H1 (cell line): ENCODE results near the gene VARS2. TPM values are rescaled to one million over a fixed set of nuclear protein-coding genes. Genes with fewer than 3 reads are reported as not detected.

Experiments
- CTCF ChIA-PET: fragments of 300-600 bp; sonication (Branson Sonifier 250); formaldehyde crosslinking; loops from one replicate; lab custom pipeline; 2021; ENCODE audit not compliant: partially characterized antibody; lab: Charles Lee
- POLR2A ChIA-PET: fragments of 300-600 bp; sonication (Branson Sonifier 250); formaldehyde crosslinking; loops from one replicate; lab custom pipeline; 2021; ENCODE audit warnings: inconsistent platforms; ENCODE audit not compliant: partially characterized antibody; lab: Charles Lee
- DNase-seq, 2 experiments: peaks; one replicate each; pipeline versions ENCODE4 v3.0.0 to v3.0.0-alpha.2; 2010 to 2022; ENCODE audit warnings: low spot score in 2 of 2, low read depth in 1 of 2, mixed read lengths in 1 of 2
- FAIRE-seq: peaks from 2 replicates; lab custom pipeline; 2011; peaks lifted over from hg19 to GRCh38; lab: Jason Lieb, UNC
- H2AFZ ChIP-seq: 2 replicates; pipeline ENCODE4 v1.8.1; 2012; ENCODE audit warnings: low read length, inconsistent platforms
- H2AK5ac ChIP-seq: 2 replicates; pipeline ENCODE4 v1.6.1; 2013; ENCODE audit warnings: low read depth, low read length
- H2BK120ac ChIP-seq: replicated peaks from 2 replicates; pipeline ENCODE3; 2013; ENCODE audit warnings: low read depth, low read length, inconsistent platforms
- H2BK12ac ChIP-seq: 2 replicates; pipeline ENCODE4 v1.6.1; 2013; ENCODE audit warnings: low read depth, low read length
- H2BK15ac ChIP-seq: 2 replicates; pipeline ENCODE4 v1.6.1; 2013; ENCODE audit warnings: low read length
- H2BK20ac ChIP-seq: 2 replicates; pipeline ENCODE4 v1.6.1; 2013; ENCODE audit warnings: low read length
- H2BK5ac ChIP-seq: 2 replicates; pipeline ENCODE4 v1.6.1; 2013; ENCODE audit warnings: low read depth, low read length
- H3K14ac ChIP-seq: 2 replicates; pipeline ENCODE4 v1.6.1; 2013; ENCODE audit warnings: inconsistent platforms; ENCODE audit not compliant: insufficient read length
- H3K18ac ChIP-seq: 2 replicates; pipeline ENCODE4 v1.6.1; 2013; ENCODE audit warnings: low read length; ENCODE audit errors: extremely low read depth
- H3K23ac ChIP-seq: 2 replicates; pipeline ENCODE4 v1.6.1; 2013; ENCODE audit warnings: inconsistent platforms; ENCODE audit not compliant: insufficient read length
- H3K23me2 ChIP-seq: 2 replicates; pipeline ENCODE4 v1.6.1; 2013; ENCODE audit warnings: low read depth, low read length
- H3K27ac ChIP-seq: 2 replicates; pipeline ENCODE4 v1.6.1; 2011; ENCODE audit warnings: low read depth, low read length, inconsistent platforms
- H3K27me3 ChIP-seq, 4 experiments: replicated peaks in 1 of 4; 1 replicate in 1 of 4; 2 replicates in 3 of 4; pipeline versions ENCODE4 v1.6.1 to v1.8.1; 2011 to 2013; ENCODE audit warnings: low read length in 3 of 4, mild to moderate bottlenecking in 3 of 4, inconsistent platforms in 2 of 4, mixed read lengths in 2 of 4, moderate library complexity in 1 of 4; ENCODE audit not compliant: control insufficient read depth in 3 of 4, insufficient read depth in 3 of 4; ENCODE audit errors: extremely low read depth in 1 of 4
- H3K36me3 ChIP-seq, 4 experiments: 2 replicates each; pipeline versions ENCODE4 v1.6.1 to v1.8.1; 2011 to 2013; ENCODE audit warnings: mild to moderate bottlenecking in 4 of 4, low read length in 3 of 4, moderate library complexity in 2 of 4, control low read depth in 1 of 4, inconsistent platforms in 1 of 4; ENCODE audit not compliant: insufficient read depth in 4 of 4, control insufficient read depth in 2 of 4
- H3K4ac ChIP-seq: replicated peaks from 2 replicates; pipeline ENCODE3; 2013; ENCODE audit warnings: low read length, low read depth, mixed read lengths, inconsistent platforms; ENCODE audit not compliant: insufficient read length
- H3K4me1 ChIP-seq, 4 experiments: replicated peaks in 1 of 4; 1 replicate in 1 of 4; 2 replicates in 3 of 4; pipeline versions ENCODE4 v1.6.1 to v1.8.1; 2011 to 2013; ENCODE audit warnings: low read length in 3 of 4, inconsistent platforms in 2 of 4, mixed read lengths in 1 of 4; ENCODE audit not compliant: insufficient read depth in 4 of 4, control insufficient read depth in 3 of 4
- H3K4me2 ChIP-seq, 2 experiments: 2 replicates each; pipeline versions ENCODE4 v1.6.1 to v1.8.1; 2011 to 2013; ENCODE audit warnings: low read depth in 2 of 2, low read length in 2 of 2, control low read depth in 1 of 2, inconsistent platforms in 1 of 2, mild to moderate bottlenecking in 1 of 2; ENCODE audit not compliant: insufficient read depth in 1 of 2
- H3K4me3 ChIP-seq, 4 experiments: fragments of 200-600, 300-600 bp in 1 of 4; sonication (generic), shearing (Covaris generic), sonication (Bioruptor Twin) in 1 of 4; 2 replicates each; pipeline versions ENCODE4 v1.5.1 to v1.8.1; 2011 to 2016; ENCODE audit warnings: low read length in 4 of 4, low read depth in 3 of 4, control low read depth in 2 of 4, inconsistent platforms in 2 of 4, mild to moderate bottlenecking in 2 of 4, mixed read lengths in 1 of 4, moderate library complexity in 1 of 4; ENCODE audit not compliant: insufficient read depth in 2 of 4; ENCODE audit errors: extremely low read depth in 1 of 4
- H3K56ac ChIP-seq: replicated peaks from 2 replicates; pipeline ENCODE3; 2013; ENCODE audit warnings: low read depth, mild to moderate bottlenecking, mixed read lengths, low read length, inconsistent platforms; ENCODE audit not compliant: insufficient read length
- H3K79me1 ChIP-seq: 2 replicates; pipeline ENCODE4 v1.6.1; 2013; ENCODE audit warnings: low read depth, low read length, control low read depth
- H3K79me2 ChIP-seq, 2 experiments: 2 replicates each; pipeline versions ENCODE4 v1.6.1 to v1.8.1; 2012 to 2013; ENCODE audit warnings: low read length in 2 of 2, mild to moderate bottlenecking in 2 of 2, inconsistent platforms in 1 of 2; ENCODE audit not compliant: insufficient read depth in 2 of 2, control insufficient read depth in 1 of 2
- H3K9ac ChIP-seq, 4 experiments: replicated peaks in 1 of 4; 1 replicate in 1 of 4; 2 replicates in 3 of 4; pipeline versions ENCODE4 v1.6.1 to v1.8.1; 2011 to 2013; ENCODE audit warnings: low read depth in 3 of 4, low read length in 3 of 4, control low read depth in 2 of 4, mild to moderate bottlenecking in 2 of 4, moderate library complexity in 2 of 4, inconsistent platforms in 1 of 4; ENCODE audit errors: extremely low read depth in 1 of 4
- H3K9me3 ChIP-seq, 2 experiments: 2 replicates each; pipeline versions ENCODE4 v1.6.1 to v1.8.1; 2012 to 2013; ENCODE audit warnings: mild to moderate bottlenecking in 2 of 2, moderate library complexity in 2 of 2, control low read depth in 1 of 2, inconsistent platforms in 1 of 2, low read depth in 1 of 2, low read length in 1 of 2, mixed read lengths in 1 of 2; ENCODE audit not compliant: insufficient read depth in 2 of 2
- H4K20me1 ChIP-seq, 2 experiments: replicated peaks in 1 of 2; 2 replicates each; pipeline versions ENCODE3 to v1.8.1; 2011 to 2013; ENCODE audit warnings: inconsistent platforms in 2 of 2, low read length in 2 of 2, mild to moderate bottlenecking in 1 of 2; ENCODE audit not compliant: insufficient read depth in 2 of 2, control insufficient read depth in 1 of 2
- H4K5ac ChIP-seq: 2 replicates; pipeline ENCODE4 v1.6.1; 2013; ENCODE audit warnings: low read length, low read depth, mixed read lengths, inconsistent platforms; ENCODE audit not compliant: insufficient read length
- H4K8ac ChIP-seq: 2 replicates; pipeline ENCODE4 v1.8.0; 2013; ENCODE audit warnings: mild to moderate bottlenecking, moderate library complexity, low read length, inconsistent platforms; ENCODE audit not compliant: insufficient read depth; ENCODE audit errors: extremely low read depth
- H4K91ac ChIP-seq: replicated peaks from 2 replicates; pipeline ENCODE3; 2013; ENCODE audit warnings: low read length, mixed read lengths, inconsistent platforms; ENCODE audit not compliant: insufficient read length
- ASH2L ChIP-seq: fragments of 200-600, 300-600 bp; sonication (generic); IDR thresholded peaks from one replicate; pipeline ENCODE4 v1.7.1; 2017; ENCODE audit warnings: low read length
- CBX8 ChIP-seq: fragments of 300-800, 300-1000 bp; sonication (generic); IDR thresholded peaks from 2 replicates; pipeline ENCODE4 v1.7.1; 2016; ENCODE audit warnings: low read depth, low read length, borderline replicate concordance
- EP300 ChIP-seq, 2 experiments: IDR thresholded peaks; 1 replicate in 1 of 2; 2 replicates in 1 of 2; pipeline ENCODE4 v1.6.1; 2011 to 2012; ENCODE audit warnings: low read depth in 2 of 2, low read length in 2 of 2, mild to moderate bottlenecking in 2 of 2, borderline replicate concordance in 1 of 2, inconsistent platforms in 1 of 2, moderate library complexity in 1 of 2
- FOSL1 ChIP-seq: IDR thresholded peaks from 2 replicates; pipeline ENCODE4 v1.6.1; 2011; ENCODE audit warnings: mild to moderate bottlenecking, low read depth, low read length, moderate library complexity; ENCODE audit not compliant: insufficient read depth
- GABPA ChIP-seq: IDR thresholded peaks from 2 replicates; pipeline ENCODE4 v1.6.1; 2011; ENCODE audit warnings: mild to moderate bottlenecking, low read length, moderate library complexity, borderline replicate concordance; ENCODE audit not compliant: insufficient read depth
- KDM1A ChIP-seq: fragments of 200-600, 300-600 bp; sonication (generic); IDR thresholded peaks from 2 replicates; pipeline ENCODE4 v1.7.1; 2016; ENCODE audit warnings: mild to moderate bottlenecking, low read length, borderline replicate concordance
- KDM4A ChIP-seq: IDR thresholded peaks from one replicate; pipeline ENCODE4 v1.7.1; 2012; ENCODE audit warnings: low read depth, mild to moderate bottlenecking, moderate library complexity, low read length, inconsistent platforms; ENCODE audit not compliant: severe bottlenecking
- RAD21 ChIP-seq, 2 experiments: IDR thresholded peaks in 1 of 2; conservative IDR thresholded peaks in 1 of 2; 2 replicates each; pipeline ENCODE4 v1.6.1; 2011; ENCODE audit warnings: low read depth in 2 of 2, low read length in 2 of 2, improper control_type of control experiment in 1 of 2, inconsistent platforms in 1 of 2, mild to moderate bottlenecking in 1 of 2, moderate library complexity in 1 of 2
- SRF ChIP-seq: IDR thresholded peaks from 2 replicates; pipeline ENCODE4 v1.6.1; 2011; ENCODE audit warnings: mild to moderate bottlenecking, low read depth, low read length, moderate library complexity
- YY1 ChIP-seq: IDR thresholded peaks from 2 replicates; pipeline ENCODE4 v1.6.1; 2011; ENCODE audit warnings: low read depth, mild to moderate bottlenecking, low read length
- WGBS, 2 experiments: shearing (Covaris generic) in 1 of 2; methylation state at CpG; one replicate each; pipeline versions ENCODE4 v1.1.6 to v1.1.7; 2013 to 2015; ENCODE audit warnings: low lambda C conversion rate in 2 of 2, mixed read lengths in 2 of 2, inconsistent platforms in 1 of 2, low coverage in 1 of 2, missing lambda C conversion rate in 1 of 2; ENCODE audit not compliant: insufficient replicate concordance in 2 of 2, insufficient coverage in 1 of 2, insufficient read length in 1 of 2; ENCODE audit errors: extremely low coverage in 1 of 2, missing lambda C conversion rate in 1 of 2; 5-methylcytosine and 5-hydroxymethylcytosine counted together
- polyA plus RNA-seq, 7 experiments: library from polyadenylated mRNA; depleted of rRNA in 3 of 7; stranded (reverse) in 5 of 7; unstranded in 2 of 7; fragments of >200 nt in 5 of 7; fragments of 200-250 nt in 2 of 7; gene quantifications; 1 replicate in 5 of 7; 2 replicates in 1 of 7; 4 replicates in 1 of 7; pipeline versions ENCODE4 v1.2.1 to v1.2.3, GENCODE V29; 2011 to 2013; ENCODE audit warnings: missing spikeins in 2 of 7, mixed read lengths in 2 of 7
- total RNA-seq: library from RNA; stranded (reverse); fragmentation: NEBNext Ultra II Directional; extraction: Animal tissue kit (Norgen Biotek cat#: 25700); gene quantifications from 2 replicates; pipeline ENCODE4 v1.2.1, GENCODE V29; 2021

The VARS2 gene
- total and polyA plus RNA-seq, 2 of the 8 experiments (the other 6 are each of a cell fraction or from before 2014, with no cell fraction given) = 26.8 to 47.7 TPM

- H4K8ac ChIP-seq = no peak overlapping the region
- H3K23me2 ChIP-seq = peaks cover 15% of the 10 kb centered on the region
- H2AK5ac ChIP-seq = no peak overlapping the region
- DNase-seq (peak; percentile 70 to 89), FAIRE-seq (no peak)
- no peak overlapping the region for H4K5ac ChIP-seq
- H2AFZ ChIP-seq = no peak overlapping the region
- WGBS, 2 experiments = 39% methylated on average over 15 of the region's 15 CpGs; no CpG with 5 or more reads in 1 of the 2 experiments
- H3K27me3 ChIP-seq = no peaks in the 10 kb centered on the region
- no peaks in the 10 kb centered on the region for H3K79me1 ChIP-seq
- H2BK12ac ChIP-seq = no peak overlapping the region
- H2BK120ac ChIP-seq = no peak overlapping the region
- peaks cover 0 to 9% of the 10 kb centered on the region in 2 experiments; a peak in 1 of 4 replicates for H3K79me2 ChIP-seq
- no peaks in the 10 kb centered on the region for H4K20me1 ChIP-seq
- H3K4me2 ChIP-seq = no peak overlapping the region; a peak in 1 of 4 replicates
- H4K91ac ChIP-seq = no peak overlapping the region
- H3K27ac ChIP-seq = no peak overlapping the region
- H3K4me1 ChIP-seq = peaks cover 7 to 32% (median 21%) of the 10 kb centered on the region in 4 experiments
- H3K56ac ChIP-seq = no peak overlapping the region
- no peak overlapping the region for H3K9ac ChIP-seq
- no peak overlapping the region for H3K23ac ChIP-seq
- no peak overlapping the region for H3K4me3 ChIP-seq
- no peak overlapping the region for H3K14ac ChIP-seq
- H3K36me3 ChIP-seq = no peaks in the 10 kb centered on the region
- H3K9me3 ChIP-seq = peaks cover 4 to 10% of the 10 kb centered on the region in 2 experiments; a peak in 3 of 4 replicates
- H3K4ac ChIP-seq = no peak overlapping the region
- H3K18ac ChIP-seq = peak overlapping the region; percentile 74; the same call in 1 of the 2 replicates
- H2BK15ac ChIP-seq = peak overlapping the region; percentile 72; the same call in 1 of the 2 replicates
- ChIA-PET POLR2A (interaction anchor here (1.2 to 19.5 kb wide), 4 partner anchors 8 to 42 kb away, joined by 3 to 452 read pairs (median 4); no protein-coding TSS in a partner anchor), CTCF (interaction anchor here (0.6 to 29.0 kb wide), 18 partner anchors 10 to 205 kb away, joined by 3 to 610 read pairs (median 4); partner anchors contain the start of gene DHX16)
- peak overlapping the region; percentile 61; the same call in 1 of the 2 replicates for H2BK5ac ChIP-seq
- peak overlapping the region; percentile 87; the same call in 1 of the 2 replicates for H2BK20ac ChIP-seq
- no peak for TF ChIP-seq ASH2L
- TF ChIP-seq RAD21 (IDR thresholded peaks at IDR 0.05 in 1 of 2, conservative IDR thresholded peaks at IDR 0.05 in 1 of 2; ENCODE audit: low read depth in 2 of 2, low read length in 2 of 2) = peak; percentile 98 to 99
- no peak for TF ChIP-seq CBX8
- TF ChIP-seq FOSL1 = no peak
- TF ChIP-seq YY1 = peak; percentile 81; the same call in 1 of the 2 replicates
- TF ChIP-seq GABPA = no peak
- no peak for TF ChIP-seq SRF
- TF ChIP-seq EP300 (IDR thresholded peaks at IDR 0.05; ENCODE audit: borderline replicate concordance in 1 of 2, low read depth in 2 of 2, low read length in 2 of 2) = peak in 1 of 2 experiments; percentile 46; a peak in 1 of 3 replicates
- no peak for TF ChIP-seq KDM4A
- no peak for TF ChIP-seq KDM1A
These were observed 36.4 kb upstream of the VARS2 start for GRCh38 chr6:30877419-30878262.
